NB4 (cell line): ENCODE results near the gene ACCS.
A peak's percentile ranks its signal among the peaks of the same experiment; 100 is the strongest.

Source experiments
- DNase-seq: peaks from one replicate; pipeline ENCODE4 v3.0.0; 2010; ENCODE audit warnings: low read depth
- H3K4me3 ChIP-seq: one replicate; pipeline ENCODE4 v1.5.1; 2011; ENCODE audit warnings: mild to moderate bottlenecking, low read depth, low read length, moderate library complexity
- MYC ChIP-seq: IDR thresholded peaks from 2 replicates; pipeline ENCODE4 v1.6.1; 2011; ENCODE audit warnings: low read depth, low read length
- POLR2A ChIP-seq: IDR thresholded peaks from 2 replicates; pipeline ENCODE4 v1.6.1; 2011; ENCODE audit warnings: mild to moderate bottlenecking; ENCODE audit not compliant: insufficient read length; ENCODE audit errors: extremely low read depth
- TF ChIP-seq, protein P1 (sequence below): IDR thresholded peaks from one replicate; pipeline ENCODE4 v1.5.1; 2012; ENCODE audit warnings: low read depth, low read length
- TF ChIP-seq, protein P2 (sequence below): IDR thresholded peaks from 2 replicates; pipeline ENCODE4 v1.6.1; 2011; ENCODE audit warnings: low read depth, low read length

The ACCS gene

GRCh38 chr11:44058275-44058674 is 7.8 kb upstream of the ACCS start:
- TF ChIP-seq POLR2A (no peak), MYC (no peak)
- TF ChIP-seq, protein P1, sequence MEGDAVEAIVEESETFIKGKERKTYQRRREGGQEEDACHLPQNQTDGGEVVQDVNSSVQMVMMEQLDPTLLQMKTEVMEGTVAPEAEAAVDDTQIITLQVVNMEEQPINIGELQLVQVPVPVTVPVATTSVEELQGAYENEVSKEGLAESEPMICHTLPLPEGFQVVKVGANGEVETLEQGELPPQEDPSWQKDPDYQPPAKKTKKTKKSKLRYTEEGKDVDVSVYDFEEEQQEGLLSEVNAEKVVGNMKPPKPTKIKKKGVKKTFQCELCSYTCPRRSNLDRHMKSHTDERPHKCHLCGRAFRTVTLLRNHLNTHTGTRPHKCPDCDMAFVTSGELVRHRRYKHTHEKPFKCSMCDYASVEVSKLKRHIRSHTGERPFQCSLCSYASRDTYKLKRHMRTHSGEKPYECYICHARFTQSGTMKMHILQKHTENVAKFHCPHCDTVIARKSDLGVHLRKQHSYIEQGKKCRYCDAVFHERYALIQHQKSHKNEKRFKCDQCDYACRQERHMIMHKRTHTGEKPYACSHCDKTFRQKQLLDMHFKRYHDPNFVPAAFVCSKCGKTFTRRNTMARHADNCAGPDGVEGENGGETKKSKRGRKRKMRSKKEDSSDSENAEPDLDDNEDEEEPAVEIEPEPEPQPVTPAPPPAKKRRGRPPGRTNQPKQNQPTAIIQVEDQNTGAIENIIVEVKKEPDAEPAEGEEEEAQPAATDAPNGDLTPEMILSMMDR, result no peak
- TF ChIP-seq, protein P2, sequence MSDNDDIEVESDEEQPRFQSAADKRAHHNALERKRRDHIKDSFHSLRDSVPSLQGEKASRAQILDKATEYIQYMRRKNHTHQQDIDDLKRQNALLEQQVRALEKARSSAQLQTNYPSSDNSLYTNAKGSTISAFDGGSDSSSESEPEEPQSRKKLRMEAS, result no peak
- H3K4me3 ChIP-seq, result no peak overlapping the region
- DNase-seq, result no peak

DNA sequence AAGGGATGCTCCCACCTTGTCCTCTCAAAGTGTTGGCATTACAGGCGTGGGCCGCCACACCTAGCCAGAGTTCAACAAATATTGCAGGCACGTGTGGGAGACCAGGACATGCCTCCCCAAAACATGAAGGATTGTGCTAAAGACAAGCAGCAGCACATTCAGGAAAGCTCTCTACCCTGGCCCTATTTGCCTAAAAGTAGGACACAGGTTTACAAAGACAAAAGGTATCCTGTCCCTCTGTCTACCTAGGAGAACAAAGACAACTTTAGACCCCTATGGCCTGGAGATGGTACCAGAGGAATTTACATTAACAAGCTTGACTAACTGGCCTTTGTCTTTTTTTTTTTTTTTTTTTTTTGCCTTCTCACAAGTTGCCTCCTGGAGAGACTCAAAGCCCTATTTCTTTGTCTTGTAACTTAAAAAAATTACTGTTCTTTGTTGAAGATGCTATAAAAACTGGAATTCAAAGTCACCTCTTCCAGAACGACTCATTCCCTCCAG is 859 bp upstream of the ACCS start:
- H3K4me3 ChIP-seq, result peak overlapping the region; percentile 80
- no peak for DNase-seq
- TF ChIP-seq MYC, result no peak
- no peak for TF ChIP-seq POLR2A
- TF ChIP-seq, protein P1, result no peak
- TF ChIP-seq, protein P2, result no peak

GRCh38 chr11:44066732-44067141 is 667 bp downstream of the ACCS start:
- H3K4me3 ChIP-seq, result peak overlapping the region; percentile 80
- DNase-seq, result peak; percentile 55
- no peak for TF ChIP-seq POLR2A
- TF ChIP-seq, protein P2, result no peak

DNA sequence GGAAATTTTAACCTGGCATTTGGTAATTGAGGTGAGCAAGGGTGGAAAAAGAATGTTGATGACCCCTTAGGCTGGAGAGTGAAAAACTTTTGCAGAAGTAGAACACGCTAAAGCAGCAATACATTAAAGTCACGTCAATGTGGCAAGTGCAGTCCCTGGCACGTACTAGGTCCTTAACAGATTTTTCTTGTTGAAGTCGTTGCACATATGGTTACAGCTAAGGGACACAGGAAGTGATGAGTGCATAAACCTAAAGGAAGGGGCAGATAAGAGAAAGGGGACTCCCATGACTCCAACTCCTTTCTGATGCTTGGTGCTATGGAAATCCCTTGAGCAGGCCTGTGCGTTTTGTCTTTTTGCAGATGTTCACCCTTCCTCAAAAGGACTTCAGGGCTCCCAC is 1.2 kb downstream of the ACCS start:
- TF ChIP-seq MYC (peak; percentile 48), POLR2A (no peak)
- TF ChIP-seq, protein P1, result no peak
- TF ChIP-seq, protein P2, result no peak
- peak; percentile 64 for DNase-seq
- H3K4me3 ChIP-seq, result peak overlapping the region; percentile 80

DNA sequence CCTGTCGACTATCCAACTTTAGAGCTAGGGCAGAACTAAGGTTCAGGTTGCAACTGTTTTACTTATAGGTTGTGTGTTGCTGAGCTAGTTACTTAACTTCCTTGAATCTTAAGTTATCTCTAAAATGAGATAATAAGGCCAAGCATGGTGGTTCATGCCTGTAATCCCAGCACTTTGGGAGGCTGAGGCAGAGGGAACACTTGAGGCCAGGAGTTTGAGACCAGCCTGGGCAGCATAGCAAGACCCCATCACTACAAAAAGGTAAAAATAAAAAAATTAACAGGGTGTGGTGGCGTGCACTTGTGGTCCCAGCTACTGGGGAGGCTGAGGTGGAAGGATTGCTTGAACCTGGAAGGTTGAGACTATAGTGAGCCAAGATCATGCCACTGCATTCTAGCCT is 2.1 kb downstream of the ACCS start:
- TF ChIP-seq POLR2A, result no peak
- TF ChIP-seq, protein P2, result no peak
- TF ChIP-seq, protein P1, result no peak
- TF ChIP-seq MYC, result no peak
- H3K4me3 ChIP-seq, result no peak overlapping the region
- DNase-seq, result no peak

DNA sequence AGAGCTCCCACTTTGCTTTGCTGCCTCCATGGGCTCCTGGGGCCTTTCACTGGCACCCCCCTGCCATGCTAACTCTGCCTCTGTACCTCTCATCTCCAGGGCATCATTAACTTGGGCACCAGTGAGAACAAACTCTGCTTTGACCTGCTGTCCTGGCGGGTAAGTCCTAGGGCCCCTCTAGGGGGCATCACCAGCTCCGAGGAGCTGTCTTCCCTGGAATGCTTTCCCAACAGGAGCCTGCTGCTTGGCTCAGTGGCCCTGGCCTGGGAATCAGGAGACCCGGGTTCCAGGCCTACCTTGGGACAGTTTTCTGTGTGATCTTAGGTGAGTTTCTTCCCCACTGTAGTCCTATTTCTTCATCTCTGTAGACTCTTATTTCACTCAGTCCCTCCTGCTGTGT is 5.1 kb downstream of the ACCS start:
- TF ChIP-seq, protein P1, result peak; percentile 15
- TF ChIP-seq, protein P2, result no peak
- no peak for TF ChIP-seq POLR2A
- TF ChIP-seq MYC, result no peak
- no peak overlapping the region for H3K4me3 ChIP-seq
- DNase-seq, result no peak
